ENCODE data around the gene MAGI1.

MAGI1 gene

DNA sequence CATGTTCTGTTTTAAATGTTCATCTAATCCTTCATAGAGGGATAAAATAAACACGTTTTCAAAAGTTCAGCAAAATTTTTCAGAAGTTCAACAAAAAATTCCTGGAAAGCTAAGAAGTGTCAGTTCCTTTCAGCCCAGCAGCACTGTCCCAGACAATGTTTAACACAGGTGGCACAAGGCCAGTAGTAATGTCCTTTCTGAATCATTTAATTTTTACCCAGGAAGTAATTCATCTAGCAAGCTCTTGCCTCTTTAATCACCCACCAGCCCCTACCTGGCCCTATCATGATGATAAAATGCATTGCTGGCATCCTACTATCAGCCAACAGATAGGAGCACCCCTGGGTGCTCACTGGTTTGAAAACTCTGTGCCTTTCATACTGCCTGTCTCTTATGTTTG lies 723.8 kb downstream of the MAGI1 start:
- DNase-seq (ENCODE audit: low read depth in 1 of 2, low spot score in 1 of 2): no peak

DNA sequence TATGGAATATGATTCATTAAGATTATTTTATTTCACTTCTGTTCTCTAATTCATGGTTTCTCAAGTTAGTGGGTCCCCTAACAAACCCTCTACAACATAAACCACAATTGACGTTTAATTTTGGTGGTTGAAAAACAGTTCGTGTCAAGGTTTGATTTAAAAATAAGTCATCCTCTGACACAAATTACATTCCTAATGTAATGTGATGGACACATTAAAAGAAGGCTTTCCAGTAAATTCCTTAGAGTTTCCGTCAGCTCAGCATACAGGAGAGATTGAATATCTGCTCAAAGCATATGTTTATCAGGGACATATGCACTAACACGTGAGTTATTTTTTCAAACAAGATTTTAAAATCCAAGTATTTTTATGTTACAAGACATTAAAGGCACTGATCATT lies 724.4 kb downstream of the MAGI1 start:
- TF ChIP-seq JUND (IDR thresholded peaks at IDR 0.05; ENCODE audit: low read depth): no peak
- no peak for DNase-seq (ENCODE audit: low read depth in 1 of 2, low spot score in 1 of 2)
- in situ Hi-C loops (cut with HindIII; ENCODE audit: low pct_unique_long_range_greater_than_20kb, low sequenced_read_pairs): no loop called here

More for the DNA sequence above, 723.8 kb downstream of the MAGI1 start:
- in situ Hi-C loops (cut with HindIII; ENCODE audit: low pct_unique_long_range_greater_than_20kb, low sequenced_read_pairs): no loop called here
- no peak for TF ChIP-seq JUND (IDR thresholded peaks at IDR 0.05; ENCODE audit: low read depth)

DNA sequence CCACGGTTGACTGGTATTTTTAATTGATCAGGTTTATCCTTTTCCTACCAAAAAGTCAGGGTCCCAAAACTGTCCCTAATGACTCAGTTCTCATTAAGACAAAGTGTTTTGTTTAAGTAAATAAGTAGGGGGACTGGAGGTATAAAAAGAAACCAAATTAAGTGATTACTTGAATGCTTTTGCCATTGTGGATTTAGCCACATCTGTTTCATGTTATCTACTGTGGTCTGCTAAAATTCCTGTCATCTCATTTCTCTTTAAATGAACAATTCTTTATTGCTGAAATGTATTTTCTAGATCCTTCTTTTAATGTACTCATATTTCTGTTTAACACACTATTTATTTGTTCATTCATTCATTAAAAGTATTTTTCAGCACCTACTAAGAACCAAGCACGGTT lies 725.1 kb downstream of the MAGI1 start:
- in situ Hi-C loops (cut with HindIII; ENCODE audit: low pct_unique_long_range_greater_than_20kb, low sequenced_read_pairs): no loop called here
- DNase-seq (ENCODE audit: low read depth in 1 of 2, low spot score in 1 of 2): no peak
- no peak for TF ChIP-seq JUND (IDR thresholded peaks at IDR 0.05; ENCODE audit: low read depth)

- in situ Hi-C loops (cut with HindIII; ENCODE audit: low pct_unique_long_range_greater_than_20kb, low sequenced_read_pairs): no loop called here
- TF ChIP-seq JUND (IDR thresholded peaks at IDR 0.05; ENCODE audit: low read depth): no peak
- no peak for DNase-seq (ENCODE audit: low read depth in 1 of 2, low spot score in 1 of 2)
Observed at GRCh38 chr3:65305836-65306235, 732.9 kb downstream of the MAGI1 start.
